HepG2 (cell line): ENCODE data around the gene TANGO6. TPM values are rescaled to one million over a fixed set of nuclear protein-coding genes. Genes with fewer than 3 reads are reported as not detected.
A peak's percentile ranks its signal among the peaks of the same experiment; 100 is the strongest.

Source experiments
- ATAC-seq: fragments of 200-7000 bp; cut with Tn5 transposase; 3 replicates; pipeline ENCODE4 v1.9.1; 2020; ENCODE audit warnings: mild to moderate bottlenecking, moderate library complexity
- BruUV-seq: library from RNA; stranded (reverse); fragments of 400-500 nt; replicated peaks from 2 replicates; lab custom pipeline; 2021; lab: Mats Ljungman, UMichigan
- CTCF ChIA-PET: fragments of 300-600 bp; formaldehyde crosslinking; extraction: SDS; loops from one replicate; lab custom pipeline; 2021; ENCODE audit warnings: low total read pairs, inconsistent platforms, low intra/inter-chr PET ratio; lab: Yijun Ruan, JAX
- POLR2A ChIA-PET: fragments of 350-600 bp; sonication (Branson Sonifier 250); formaldehyde crosslinking; loops from one replicate; lab custom pipeline; 2020; ENCODE audit warnings: antibody characterized with exemption, inconsistent platforms; lab: Yijun Ruan, JAX
- DNase-seq: peaks from one replicate; pipeline ENCODE4 v3.0.0-alpha.2; 2015; ENCODE audit warnings: low spot score
- FAIRE-seq: peaks from 3 replicates; lab custom pipeline; 2011; peaks lifted over from hg19 to GRCh38; lab: Jason Lieb, UNC
- H2AFZ ChIP-seq: one replicate; pipeline ENCODE4 v1.6.1; 2011; ENCODE audit warnings: low read length, inconsistent platforms
- H3K27ac ChIP-seq: fragments of 300-600 bp; 3 replicates; pipeline ENCODE4 v1.8.0; 2011; ENCODE audit warnings: mixed run types, mild to moderate bottlenecking, mixed read lengths, low read length, inconsistent platforms; ENCODE audit not compliant: insufficient read depth; ENCODE audit errors: extremely low read length
- H3K27me3 ChIP-seq, 2 experiments: fragments of 200-600 bp in 1 of 2; 2 replicates in 1 of 2; 3 replicates in 1 of 2; pipeline versions ENCODE4 v1.6.0 to v1.8.0; 2011; ENCODE audit warnings: low read length in 2 of 2, mild to moderate bottlenecking in 2 of 2, moderate library complexity in 2 of 2, inconsistent platforms in 1 of 2; ENCODE audit not compliant: insufficient read depth in 2 of 2, control insufficient read depth in 1 of 2
- H3K36me3 ChIP-seq, 2 experiments: fragments of 200-600 bp in 1 of 2; replicated peaks in 1 of 2; 2 replicates in 1 of 2; 3 replicates in 1 of 2; pipeline versions ENCODE4 v1.5.1 to v1.8.0; 2011; ENCODE audit warnings: low read length in 2 of 2, inconsistent platforms in 1 of 2; ENCODE audit not compliant: insufficient read depth in 2 of 2, control insufficient read depth in 1 of 2
- H3K4me1 ChIP-seq: 2 replicates; pipeline ENCODE4 v1.5.1; 2012; ENCODE audit warnings: low read length, inconsistent platforms; ENCODE audit not compliant: insufficient read depth
- H3K4me2 ChIP-seq: 2 replicates; pipeline ENCODE4 v1.6.0; 2011; ENCODE audit warnings: low read depth, low read length, inconsistent platforms
- H3K4me3 ChIP-seq, 3 experiments: fragments of 200-600 bp in 1 of 3; sonication (generic), shearing (Covaris generic) in 1 of 3; replicated peaks in 1 of 3; 2 replicates each; pipeline ENCODE4 v1.5.1; 2011 to 2016; ENCODE audit warnings: low read length in 3 of 3, inconsistent platforms in 2 of 3, low read depth in 2 of 3, mild to moderate bottlenecking in 2 of 3, control low read depth in 1 of 3, mixed read lengths in 1 of 3; ENCODE audit not compliant: insufficient read depth in 1 of 3
- H3K79me2 ChIP-seq: one replicate; pipeline ENCODE4 v1.6.1; 2011; ENCODE audit warnings: low read length, inconsistent platforms; ENCODE audit not compliant: insufficient read depth
- H3K9ac ChIP-seq: 2 replicates; pipeline ENCODE4 v1.6.0; 2011; ENCODE audit warnings: mild to moderate bottlenecking, low read depth, low read length, inconsistent platforms; ENCODE audit not compliant: insufficient read depth
- H3K9me3 ChIP-seq: 2 replicates; pipeline ENCODE4 v1.5.1; 2012; ENCODE audit warnings: mild to moderate bottlenecking, low read length
- H4K20me1 ChIP-seq: 2 replicates; pipeline ENCODE4 v1.6.0; 2011; ENCODE audit warnings: inconsistent platforms, mild to moderate bottlenecking, low read length, moderate library complexity; ENCODE audit not compliant: insufficient read depth
- CEBPB ChIP-seq: IDR thresholded peaks from 2 replicates; pipeline ENCODE4 v1.6.1; 2011; ENCODE audit warnings: low read depth, low read length, improper control_type of control experiment, borderline replicate concordance
- DBP ChIP-seq: sonication (generic); formaldehyde crosslinking; IDR thresholded peaks from 2 replicates; pipeline ENCODE4 v1.4.0; 2020; ENCODE audit warnings: missing genetic modification reagents; ENCODE audit errors: not compliant biosample characterization
- GMEB1 ChIP-seq: sonication (generic); formaldehyde crosslinking; IDR thresholded peaks from 2 replicates; pipeline ENCODE4 v1.5.1; 2020; ENCODE audit warnings: missing genetic modification reagents, mild to moderate bottlenecking, borderline replicate concordance
- MIXL1 ChIP-seq: IDR thresholded peaks from 2 replicates; pipeline ENCODE4 v1.6.1; 2016
- PTBP1 ChIP-seq: fragments of 200-400 bp; formaldehyde crosslinking; IDR thresholded peaks from 2 replicates; pipeline ENCODE4 v1.6.1; 2018; ENCODE audit warnings: low read length, low read depth; ENCODE audit not compliant: poor library complexity, severe bottlenecking
- ZFP91 ChIP-seq: sonication (generic); formaldehyde crosslinking; IDR thresholded peaks from 2 replicates; pipeline ENCODE4 v1.9.0; 2022; ENCODE audit warnings: missing genetic modification reagents, mild to moderate bottlenecking, borderline replicate concordance
- ZGPAT ChIP-seq: IDR thresholded peaks from 2 replicates; pipeline ENCODE4 v1.6.1; 2016; ENCODE audit warnings: mild to moderate bottlenecking
- ZNF205 ChIP-seq: IDR thresholded peaks from 2 replicates; pipeline ENCODE4 v1.6.1; 2018; ENCODE audit warnings: missing biosample characterization, missing genetic modification reagents
- ZNF616 ChIP-seq: sonication (generic); formaldehyde crosslinking; IDR thresholded peaks from 2 replicates; pipeline ENCODE4 v1.5.0; 2020; ENCODE audit warnings: low read depth, mild to moderate bottlenecking, missing genetic modification reagents
- WGBS: methylation state at CpG from one replicate; pipeline ENCODE4 v1.1.6; 2017; ENCODE audit warnings: low lambda C conversion rate; 5-methylcytosine and 5-hydroxymethylcytosine counted together
- in situ Hi-C: cut with HindIII; loops from 2 replicates; pipeline ENCODE4 v1.10.0; 2017; ENCODE audit warnings: low pct_unique_long_range_greater_than_20kb; ENCODE audit not compliant: extremely low pct_ligation_motif_present
- intact Hi-C: fragments of 100-400 bp; cut with micrococcal nuclease; formaldehyde crosslinking; loops from one replicate; pipeline ENCODE4 v1.10.0; 2022; ENCODE audit not compliant: unreplicated experiment
- polyA plus RNA-seq, 8 experiments: library from polyadenylated mRNA; depleted of rRNA in 3 of 8; stranded (reverse) in 7 of 8; unstranded in 1 of 8; fragments of >200 nt; fragmentation: Illumina TruSeq in 4 of 8; extraction: Trizol in 4 of 8; gene quantifications; 2 replicates each; pipeline versions ENCODE4 v1.2.1 to v1.2.3, GENCODE V29; 2011 to 2016; ENCODE audit warnings: low read depth in 4 of 8, missing spikeins in 1 of 8, mixed read lengths in 1 of 8; ENCODE audit not compliant: insufficient read depth in 1 of 8
- total RNA-seq, 5 experiments: library from RNA; depleted of rRNA; stranded (reverse); fragments of >200 nt; fragmentation: Illumina TruSeq; extraction: Trizol; gene quantifications; 2 replicates each; pipeline ENCODE4 v1.2.3, GENCODE V29; 2016; ENCODE audit warnings: low read depth in 1 of 5

The TANGO6 gene
- total and polyA plus RNA-seq, 2 of the 13 experiments (the other 11 are each of a cell fraction or from before 2014, with no cell fraction given): 7.2 to 13.3 TPM

GRCh38 chr16:68869492-68870088 is 26.3 kb downstream of the TANGO6 start:
- Histone ChIP-seq H3K36me3 (peaks cover 2 to 6% of the 10 kb centered on the region in 2 experiments; a peak in 3 of 5 replicates), H4K20me1 (no peaks in the 10 kb centered on the region), H3K4me2 (no peak overlapping the region), H2AFZ (no peak overlapping the region), H3K27me3 (no peaks in the 10 kb centered on the region), H3K9me3 (no peaks in the 10 kb centered on the region), H3K27ac (no peak overlapping the region), H3K4me1 (peaks cover 24% of the 10 kb centered on the region), H3K9ac (no peak overlapping the region), H3K4me3 (no peak overlapping the region), H3K79me2 (no peaks in the 10 kb centered on the region)
- intact Hi-C loops (no loop called here), in situ Hi-C loops (no loop called here)
- ChIA-PET CTCF (no interaction called here), POLR2A (interaction anchor here (0.6 kb wide), 1 partner anchor 235 kb away, joined by 3 read pairs; no protein-coding TSS in a partner anchor)
- FAIRE-seq: no peak
- BruUV-seq: no TSS peak
- no peak for TF ChIP-seq PTBP1
- no peak for ATAC-seq
- WGBS: 87% methylated on average over 4 of the region's 4 CpGs
- no peak for DNase-seq

GRCh38 chr16:68873635-68874471 is 30.5 kb downstream of the TANGO6 start:
- Histone ChIP-seq H3K9me3 (no peaks in the 10 kb centered on the region), H3K79me2 (no peaks in the 10 kb centered on the region), H3K4me3 (peak overlapping the region in 1 of 3 experiments; percentile 25; a peak in 1 of 6 replicates), H4K20me1 (no peaks in the 10 kb centered on the region), H3K4me1 (peaks cover 28% of the 10 kb centered on the region), H3K4me2 (peak overlapping the region; percentile 67), H3K9ac (peak overlapping the region; percentile 34; the same call in 1 of the 2 replicates), H3K36me3 (peaks cover 5 to 7% of the 10 kb centered on the region in 2 experiments; a peak in 3 of 5 replicates), H3K27ac (peak overlapping the region; percentile 77), H2AFZ (peak overlapping the region; percentile 57), H3K27me3 (no peaks in the 10 kb centered on the region)
- BruUV-seq: TSS peak; percentile 56
- in situ Hi-C loops: no loop called here
- intact Hi-C loops: no loop called here
- POLR2A ChIA-PET: interaction anchor here (0.9 to 1.5 kb wide), 2 partner anchors 18 to 31 kb away, joined by 5 read pairs; partner anchors contain the start of gene TANGO6
- 9% methylated on average over 7 of the region's 7 CpGs for WGBS
- peak; percentile 89 for ATAC-seq
- peak; percentile 85 for FAIRE-seq
- DNase-seq: peak; percentile 77
- CTCF ChIA-PET: no interaction called here
- TF ChIP-seq ZNF205 (CRISPR knock-in tag): no peak
- peak; percentile 48; the same call in 1 of the 2 replicates for TF ChIP-seq ZGPAT
- no peak for TF ChIP-seq ZNF616 (CRISPR knock-in tag)
- TF ChIP-seq ZFP91 (CRISPR knock-in tag): no peak
- no peak for TF ChIP-seq CEBPB
- no peak for TF ChIP-seq GMEB1 (CRISPR knock-in tag)
- TF ChIP-seq DBP (CRISPR knock-in tag): no peak
- TF ChIP-seq MIXL1 (CRISPR knock-in tag): peak; percentile 56; the same call in 1 of the 2 replicates
